ENCODE data around the gene TANGO2. TPM values are rescaled to one million over a fixed set of nuclear protein-coding genes. Genes with fewer than 3 reads are reported as not detected.

The TANGO2 gene
- total and polyA plus RNA-seq, 9 of the 15 experiments (the other 6 are each of a cell fraction or from before 2014, with no cell fraction given) = 15.5 to 94.9 (median 70.1) TPM

DNA sequence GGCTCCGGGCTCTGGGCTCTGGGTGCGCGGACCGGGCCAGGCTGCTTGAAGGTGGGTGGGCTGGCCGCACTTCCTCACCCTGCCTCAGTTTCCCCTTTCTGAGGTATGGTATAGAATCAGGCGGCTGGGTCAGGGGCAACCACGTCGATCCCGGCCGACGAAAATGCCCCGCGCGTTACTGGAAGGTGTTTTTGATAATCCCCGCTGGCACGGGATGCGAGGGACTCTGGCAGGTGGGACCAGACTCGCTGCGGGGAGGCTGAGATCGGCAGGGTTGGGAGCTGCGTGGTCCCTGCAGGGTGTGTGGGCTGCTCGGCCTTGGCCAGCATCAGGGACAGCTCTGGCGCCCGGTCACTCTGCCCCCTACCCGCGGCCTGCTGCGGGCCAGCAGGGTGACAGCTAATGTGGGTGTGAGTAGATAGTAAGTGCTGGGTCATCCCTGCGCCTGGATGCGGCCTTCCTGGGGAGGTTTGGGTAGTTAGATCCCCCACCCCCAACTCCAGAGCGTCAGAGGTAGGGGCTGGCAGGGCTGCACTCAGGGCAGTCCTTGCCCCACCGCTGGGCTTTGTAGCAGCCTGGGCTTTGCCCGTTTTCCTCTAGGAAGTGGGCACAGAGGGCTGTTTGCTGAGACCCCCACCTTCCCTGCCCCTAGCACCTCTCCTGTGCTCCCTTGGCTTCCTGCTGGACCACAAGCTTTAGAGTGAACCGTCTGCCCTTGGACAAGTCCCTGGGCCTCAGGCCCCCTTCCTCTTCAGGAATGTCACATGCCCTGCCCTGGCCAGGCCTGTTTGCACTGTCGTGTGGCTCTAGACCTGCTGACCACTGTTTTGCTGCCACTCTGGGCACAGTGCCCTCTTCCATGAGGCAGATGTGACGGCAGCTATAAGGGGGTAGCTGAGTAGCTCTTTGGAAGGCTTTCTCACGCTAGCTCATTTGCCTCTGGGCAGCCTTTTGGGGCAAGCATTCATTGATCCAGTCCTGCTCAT, 579 bp downstream of the TANGO2 start (continued):
- TF ChIP-seq ZNF507 (tag; conservative IDR thresholded peaks at IDR 0.05) = no peak
- TF ChIP-seq HDGF (IDR thresholded peaks at IDR 0.05) = no peak
- no peak for TF ChIP-seq SOX6 (IDR thresholded peaks at IDR 0.05)
- peak; percentile 46; the same call in 1 of the 2 replicates for TF ChIP-seq ZKSCAN1 (IDR thresholded peaks at IDR 0.05; ENCODE audit: low read depth, low read length)
- peak; percentile 94 to 99; a peak in 3 of 4 replicates for TF ChIP-seq UBTF (IDR thresholded peaks at IDR 0.05; ENCODE audit: borderline replicate concordance in 1 of 2, low read depth in 2 of 2, low read length in 2 of 2)
- TF ChIP-seq ZNF589 (CRISPR knock-in tag; IDR thresholded peaks at IDR 0.05; ENCODE audit: low read depth) = no peak
- TF ChIP-seq BRD9 (IDR thresholded peaks at IDR 0.05; ENCODE audit: low read depth, partially characterized antibody) = no peak
- TF ChIP-seq MCM5 (IDR thresholded peaks at IDR 0.05; ENCODE audit: low read depth) = no peak
- TF ChIP-seq FOXJ3 (CRISPR knock-in tag; IDR thresholded peaks at IDR 0.05) = no peak
- TF ChIP-seq ILF3 (IDR thresholded peaks at IDR 0.05; ENCODE audit: borderline replicate concordance) = no peak
- TF ChIP-seq MAX (CRISPR knock-in tag; IDR thresholded peaks at IDR 0.05) = no peak
- TF ChIP-seq NELFE (IDR thresholded peaks at IDR 0.05; ENCODE audit: insufficient read depth, insufficient read length) = no peak
- TF ChIP-seq SMAD3 (CRISPR knock-in tag; conservative IDR thresholded peaks at IDR 0.05) = 0 out of 2 replicates have a peak, but pooled peaks have one; percentile 59
- no peak for TF ChIP-seq KAT7 (CRISPR knock-in tag; IDR thresholded peaks at IDR 0.05; ENCODE audit: borderline replicate concordance)
- peak; percentile 6; the same call in 1 of the 2 replicates for TF ChIP-seq ZNF586 (CRISPR knock-in tag; conservative IDR thresholded peaks at IDR 0.05)
- TF ChIP-seq ZNF699 (CRISPR knock-in tag; IDR thresholded peaks at IDR 0.05; ENCODE audit: insufficient replicate concordance) = no peak
- TF ChIP-seq, protein P1, sequence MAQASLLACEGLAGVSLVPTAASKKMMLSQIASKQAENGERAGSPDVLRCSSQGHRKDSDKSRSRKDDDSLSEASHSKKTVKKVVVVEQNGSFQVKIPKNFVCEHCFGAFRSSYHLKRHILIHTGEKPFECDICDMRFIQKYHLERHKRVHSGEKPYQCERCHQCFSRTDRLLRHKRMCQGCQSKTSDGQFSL (CRISPR knock-in tag; IDR thresholded peaks at IDR 0.05) = no peak
- TF ChIP-seq, protein P1 (tag; IDR thresholded peaks at IDR 0.05) = peak in 1 of 2 experiments; percentile 60; a peak in 1 of 4 replicates
- TF ChIP-seq GATA2 (CRISPR knock-in tag; IDR thresholded peaks at IDR 0.05) = no peak
- TF ChIP-seq, protein P2, sequence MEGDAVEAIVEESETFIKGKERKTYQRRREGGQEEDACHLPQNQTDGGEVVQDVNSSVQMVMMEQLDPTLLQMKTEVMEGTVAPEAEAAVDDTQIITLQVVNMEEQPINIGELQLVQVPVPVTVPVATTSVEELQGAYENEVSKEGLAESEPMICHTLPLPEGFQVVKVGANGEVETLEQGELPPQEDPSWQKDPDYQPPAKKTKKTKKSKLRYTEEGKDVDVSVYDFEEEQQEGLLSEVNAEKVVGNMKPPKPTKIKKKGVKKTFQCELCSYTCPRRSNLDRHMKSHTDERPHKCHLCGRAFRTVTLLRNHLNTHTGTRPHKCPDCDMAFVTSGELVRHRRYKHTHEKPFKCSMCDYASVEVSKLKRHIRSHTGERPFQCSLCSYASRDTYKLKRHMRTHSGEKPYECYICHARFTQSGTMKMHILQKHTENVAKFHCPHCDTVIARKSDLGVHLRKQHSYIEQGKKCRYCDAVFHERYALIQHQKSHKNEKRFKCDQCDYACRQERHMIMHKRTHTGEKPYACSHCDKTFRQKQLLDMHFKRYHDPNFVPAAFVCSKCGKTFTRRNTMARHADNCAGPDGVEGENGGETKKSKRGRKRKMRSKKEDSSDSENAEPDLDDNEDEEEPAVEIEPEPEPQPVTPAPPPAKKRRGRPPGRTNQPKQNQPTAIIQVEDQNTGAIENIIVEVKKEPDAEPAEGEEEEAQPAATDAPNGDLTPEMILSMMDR (IDR thresholded peaks at IDR 0.05 in 2 of 3, conservative IDR thresholded peaks at IDR 0.05 in 1 of 3; ENCODE audit: insufficient read depth in 2 of 3, low read depth in 1 of 3, low read length in 3 of 3) = peak; percentile 37 to 42 (median 38); a peak in 4 of 6 replicates
- no peak for TF ChIP-seq EZH2 (IDR thresholded peaks at IDR 0.05; ENCODE audit: borderline replicate concordance, low read depth, low read length)
- TF ChIP-seq ZNF324 (CRISPR knock-in tag; IDR thresholded peaks at IDR 0.05) = no peak; the same call in 1 of the 2 replicates

Measured in K562 (cell line).